ENCODE results near the gene DHRS12. TPM values are rescaled to one million over a fixed set of nuclear protein-coding genes. Genes with fewer than 3 reads are reported as not detected.

The DHRS12 gene
- total RNA-seq, 1 experiment from 2014 or later = 10.2 TPM

DNA sequence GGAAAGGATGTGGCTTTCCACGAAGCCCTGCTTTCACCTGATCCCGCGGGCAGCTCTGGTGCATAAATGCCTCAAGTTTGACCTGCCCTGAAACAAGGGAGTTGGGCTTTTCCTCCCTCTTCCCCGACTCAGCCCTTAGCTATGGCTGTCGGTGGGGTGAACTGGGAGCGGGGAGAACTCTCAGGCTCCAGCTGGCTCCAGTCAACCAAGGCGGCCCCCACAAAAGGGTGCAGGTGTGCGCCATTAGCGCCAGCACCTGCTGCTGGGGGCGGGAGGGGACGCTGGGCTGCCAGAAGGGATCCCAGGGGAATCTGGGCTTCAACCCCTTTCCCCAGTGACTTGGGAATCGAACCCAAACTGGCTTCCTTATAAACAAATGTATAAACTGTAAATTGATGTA is 7.1 kb upstream of the DHRS12 start (continued):
- TF ChIP-seq ZNF121 (CRISPR knock-in tag; IDR thresholded peaks at IDR 0.05) = no peak

DNA sequence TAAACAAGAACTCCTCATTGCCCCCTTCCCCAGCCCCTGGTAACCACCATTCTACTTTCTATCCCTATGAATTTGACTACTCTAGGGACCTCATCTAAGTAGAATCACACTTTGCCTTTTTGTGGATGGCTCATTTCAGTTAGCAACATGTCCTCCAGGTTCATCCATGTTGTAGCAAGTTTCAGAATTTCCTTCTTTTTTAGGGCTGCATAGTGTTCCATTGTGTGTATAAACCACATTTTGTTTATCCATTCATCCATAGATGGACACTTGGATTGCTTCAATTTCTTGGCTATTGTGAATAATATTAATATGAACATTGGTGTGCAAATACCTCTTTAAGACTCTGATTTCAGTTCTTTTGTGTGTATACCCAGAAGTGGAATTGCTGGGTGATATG is 4.8 kb upstream of the DHRS12 start:
- CTCF ChIA-PET = no interaction called here

DNA sequence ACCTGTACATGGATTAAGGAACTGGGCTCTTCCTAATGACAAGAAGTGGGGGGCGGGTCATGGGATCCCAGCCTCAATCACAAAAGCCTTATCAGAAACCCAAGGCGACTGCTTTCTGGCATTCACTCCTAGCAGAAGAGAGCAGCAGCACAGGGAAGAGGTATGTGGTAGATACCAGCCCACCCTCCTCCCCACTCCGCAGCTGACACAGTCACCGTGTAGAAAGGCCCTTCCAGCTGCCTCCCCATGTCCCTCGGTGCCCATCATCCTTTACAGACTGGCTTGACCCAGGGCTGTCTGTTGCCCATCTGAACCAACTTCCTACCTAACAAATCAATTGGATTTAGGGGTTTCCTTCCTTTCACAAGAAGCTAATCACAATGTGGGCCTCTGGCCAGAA is 3.1 kb upstream of the DHRS12 start:
- Mint-ChIP-seq H3K9me3 (peaks cover 7% of the 10 kb centered on the region), H3K4me1 (peaks cover 30% of the 10 kb centered on the region)
- CTCF ChIA-PET = interaction anchor here (1.0 to 1.5 kb wide), 3 partner anchors 8 to 10 kb away, joined by 3 to 6 read pairs (median 4); no protein-coding TSS in a partner anchor

More for the DNA sequence above, 4.8 kb upstream of the DHRS12 start:
- POLR2A ChIA-PET = no interaction called here
- DNase-seq (ENCODE audit: low spot score) (no peak), ATAC-seq (no peak)
- Mint-ChIP-seq H3K4me3 (no peak overlapping the region), H3K36me3 (no peaks in the 10 kb centered on the region), H3K9me3 (peaks cover 7% of the 10 kb centered on the region), H3K4me1 (peaks cover 16% of the 10 kb centered on the region), H3K27me3 (ENCODE audit: low read depth) (no peaks in the 10 kb centered on the region), H3K27ac (no peak overlapping the region)
- TF ChIP-seq, protein P1, sequence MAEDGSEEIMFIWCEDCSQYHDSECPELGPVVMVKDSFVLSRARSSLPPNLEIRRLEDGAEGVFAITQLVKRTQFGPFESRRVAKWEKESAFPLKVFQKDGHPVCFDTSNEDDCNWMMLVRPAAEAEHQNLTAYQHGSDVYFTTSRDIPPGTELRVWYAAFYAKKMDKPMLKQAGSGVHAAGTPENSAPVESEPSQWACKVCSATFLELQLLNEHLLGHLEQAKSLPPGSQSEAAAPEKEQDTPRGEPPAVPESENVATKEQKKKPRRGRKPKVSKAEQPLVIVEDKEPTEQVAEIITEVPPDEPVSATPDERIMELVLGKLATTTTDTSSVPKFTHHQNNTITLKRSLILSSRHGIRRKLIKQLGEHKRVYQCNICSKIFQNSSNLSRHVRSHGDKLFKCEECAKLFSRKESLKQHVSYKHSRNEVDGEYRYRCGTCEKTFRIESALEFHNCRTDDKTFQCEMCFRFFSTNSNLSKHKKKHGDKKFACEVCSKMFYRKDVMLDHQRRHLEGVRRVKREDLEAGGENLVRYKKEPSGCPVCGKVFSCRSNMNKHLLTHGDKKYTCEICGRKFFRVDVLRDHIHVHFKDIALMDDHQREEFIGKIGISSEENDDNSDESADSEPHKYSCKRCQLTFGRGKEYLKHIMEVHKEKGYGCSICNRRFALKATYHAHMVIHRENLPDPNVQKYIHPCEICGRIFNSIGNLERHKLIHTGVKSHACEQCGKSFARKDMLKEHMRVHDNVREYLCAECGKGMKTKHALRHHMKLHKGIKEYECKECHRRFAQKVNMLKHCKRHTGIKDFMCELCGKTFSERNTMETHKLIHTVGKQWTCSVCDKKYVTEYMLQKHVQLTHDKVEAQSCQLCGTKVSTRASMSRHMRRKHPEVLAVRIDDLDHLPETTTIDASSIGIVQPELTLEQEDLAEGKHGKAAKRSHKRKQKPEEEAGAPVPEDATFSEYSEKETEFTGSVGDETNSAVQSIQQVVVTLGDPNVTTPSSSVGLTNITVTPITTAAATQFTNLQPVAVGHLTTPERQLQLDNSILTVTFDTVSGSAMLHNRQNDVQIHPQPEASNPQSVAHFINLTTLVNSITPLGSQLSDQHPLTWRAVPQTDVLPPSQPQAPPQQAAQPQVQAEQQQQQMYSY (CRISPR knock-in tag; IDR thresholded peaks at IDR 0.05) = no peak
- TF ChIP-seq RORB (CRISPR knock-in tag; IDR thresholded peaks at IDR 0.05) (no peak), EMX1 (CRISPR knock-in tag; IDR thresholded peaks at IDR 0.05) (no peak), ZNF263 (CRISPR knock-in tag; IDR thresholded peaks at IDR 0.05; ENCODE audit: low read depth) (no peak), FOXP1 (CRISPR knock-in tag; IDR thresholded peaks at IDR 0.05; ENCODE audit: borderline replicate concordance) (no peak), JAZF1 (CRISPR knock-in tag; IDR thresholded peaks at IDR 0.05) (no peak), SOX15 (CRISPR knock-in tag; IDR thresholded peaks at IDR 0.05) (no peak), ZNF138 (CRISPR knock-in tag; conservative IDR thresholded peaks at IDR 0.05) (no peak), ZNF121 (CRISPR knock-in tag; IDR thresholded peaks at IDR 0.05) (no peak)

More for the DNA sequence above, 3.1 kb upstream of the DHRS12 start:
- ATAC-seq (no peak), DNase-seq (ENCODE audit: low spot score) (no peak)
- POLR2A ChIA-PET = interaction anchor here (1.1 kb wide), 1 partner anchor 354 kb away, joined by 3 read pairs; the partner anchor contains the start of gene INTS6
- Mint-ChIP-seq H3K27ac (no peak overlapping the region), H3K36me3 (no peaks in the 10 kb centered on the region), H3K4me3 (no peak overlapping the region), H3K27me3 (ENCODE audit: low read depth) (peaks cover 4% of the 10 kb centered on the region; the same call in 1 of the 2 replicates)
- TF ChIP-seq, protein P2, sequence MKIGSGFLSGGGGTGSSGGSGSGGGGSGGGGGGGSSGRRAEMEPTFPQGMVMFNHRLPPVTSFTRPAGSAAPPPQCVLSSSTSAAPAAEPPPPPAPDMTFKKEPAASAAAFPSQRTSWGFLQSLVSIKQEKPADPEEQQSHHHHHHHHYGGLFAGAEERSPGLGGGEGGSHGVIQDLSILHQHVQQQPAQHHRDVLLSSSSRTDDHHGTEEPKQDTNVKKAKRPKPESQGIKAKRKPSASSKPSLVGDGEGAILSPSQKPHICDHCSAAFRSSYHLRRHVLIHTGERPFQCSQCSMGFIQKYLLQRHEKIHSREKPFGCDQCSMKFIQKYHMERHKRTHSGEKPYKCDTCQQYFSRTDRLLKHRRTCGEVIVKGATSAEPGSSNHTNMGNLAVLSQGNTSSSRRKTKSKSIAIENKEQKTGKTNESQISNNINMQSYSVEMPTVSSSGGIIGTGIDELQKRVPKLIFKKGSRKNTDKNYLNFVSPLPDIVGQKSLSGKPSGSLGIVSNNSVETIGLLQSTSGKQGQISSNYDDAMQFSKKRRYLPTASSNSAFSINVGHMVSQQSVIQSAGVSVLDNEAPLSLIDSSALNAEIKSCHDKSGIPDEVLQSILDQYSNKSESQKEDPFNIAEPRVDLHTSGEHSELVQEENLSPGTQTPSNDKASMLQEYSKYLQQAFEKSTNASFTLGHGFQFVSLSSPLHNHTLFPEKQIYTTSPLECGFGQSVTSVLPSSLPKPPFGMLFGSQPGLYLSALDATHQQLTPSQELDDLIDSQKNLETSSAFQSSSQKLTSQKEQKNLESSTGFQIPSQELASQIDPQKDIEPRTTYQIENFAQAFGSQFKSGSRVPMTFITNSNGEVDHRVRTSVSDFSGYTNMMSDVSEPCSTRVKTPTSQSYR (CRISPR knock-in tag; IDR thresholded peaks at IDR 0.05) = no peak
- TF ChIP-seq, protein P3, sequence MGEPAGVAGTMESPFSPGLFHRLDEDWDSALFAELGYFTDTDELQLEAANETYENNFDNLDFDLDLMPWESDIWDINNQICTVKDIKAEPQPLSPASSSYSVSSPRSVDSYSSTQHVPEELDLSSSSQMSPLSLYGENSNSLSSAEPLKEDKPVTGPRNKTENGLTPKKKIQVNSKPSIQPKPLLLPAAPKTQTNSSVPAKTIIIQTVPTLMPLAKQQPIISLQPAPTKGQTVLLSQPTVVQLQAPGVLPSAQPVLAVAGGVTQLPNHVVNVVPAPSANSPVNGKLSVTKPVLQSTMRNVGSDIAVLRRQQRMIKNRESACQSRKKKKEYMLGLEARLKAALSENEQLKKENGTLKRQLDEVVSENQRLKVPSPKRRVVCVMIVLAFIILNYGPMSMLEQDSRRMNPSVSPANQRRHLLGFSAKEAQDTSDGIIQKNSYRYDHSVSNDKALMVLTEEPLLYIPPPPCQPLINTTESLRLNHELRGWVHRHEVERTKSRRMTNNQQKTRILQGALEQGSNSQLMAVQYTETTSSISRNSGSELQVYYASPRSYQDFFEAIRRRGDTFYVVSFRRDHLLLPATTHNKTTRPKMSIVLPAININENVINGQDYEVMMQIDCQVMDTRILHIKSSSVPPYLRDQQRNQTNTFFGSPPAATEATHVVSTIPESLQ (CRISPR knock-in tag; IDR thresholded peaks at IDR 0.05) = no peak
- no peak for TF ChIP-seq GTF2I (CRISPR knock-in tag; conservative IDR thresholded peaks at IDR 0.05)

Measured in WTC11 (cell line).